ENCODE data around the gene MAMLD1. TPM values are rescaled to one million over a fixed set of nuclear protein-coding genes. Genes with fewer than 3 reads are reported as not detected.

MAMLD1 gene
- total RNA-seq, 4 donors from 2014 or later, result 0.38 to 2.5 (median 0.75) TPM

DNA sequence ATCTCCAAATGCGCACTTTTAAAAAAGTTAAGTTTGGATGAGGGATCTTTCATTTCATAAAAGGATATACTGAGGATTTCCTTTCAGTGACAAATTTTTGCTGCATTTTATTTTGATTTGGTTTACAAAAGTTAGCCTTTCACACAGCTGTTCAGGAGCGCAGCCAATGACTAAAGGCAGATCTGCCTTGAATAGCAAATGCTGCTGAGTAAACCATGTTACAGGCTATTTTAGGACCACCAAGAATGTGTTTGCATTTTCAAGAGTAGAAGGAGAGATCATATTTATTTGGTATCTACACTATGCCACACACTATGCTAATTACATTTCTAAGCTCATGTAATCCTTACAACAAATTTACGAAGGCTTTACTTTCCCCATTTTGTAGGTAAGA lies 92.1 kb downstream of the MAMLD1 start:
- Histone ChIP-seq H3K36me3 (no peaks in the 10 kb centered on the region), H3K4me3 (no peak overlapping the region), H3K4me1 (no peaks in the 10 kb centered on the region), H3K27ac (no peak overlapping the region), H3K27me3 (no peaks in the 10 kb centered on the region), H3K9me3 (no peaks in the 10 kb centered on the region)
- no peak for TF ChIP-seq POLR2A (IDR thresholded peaks at IDR 0.05)
- TF ChIP-seq, protein P1, sequence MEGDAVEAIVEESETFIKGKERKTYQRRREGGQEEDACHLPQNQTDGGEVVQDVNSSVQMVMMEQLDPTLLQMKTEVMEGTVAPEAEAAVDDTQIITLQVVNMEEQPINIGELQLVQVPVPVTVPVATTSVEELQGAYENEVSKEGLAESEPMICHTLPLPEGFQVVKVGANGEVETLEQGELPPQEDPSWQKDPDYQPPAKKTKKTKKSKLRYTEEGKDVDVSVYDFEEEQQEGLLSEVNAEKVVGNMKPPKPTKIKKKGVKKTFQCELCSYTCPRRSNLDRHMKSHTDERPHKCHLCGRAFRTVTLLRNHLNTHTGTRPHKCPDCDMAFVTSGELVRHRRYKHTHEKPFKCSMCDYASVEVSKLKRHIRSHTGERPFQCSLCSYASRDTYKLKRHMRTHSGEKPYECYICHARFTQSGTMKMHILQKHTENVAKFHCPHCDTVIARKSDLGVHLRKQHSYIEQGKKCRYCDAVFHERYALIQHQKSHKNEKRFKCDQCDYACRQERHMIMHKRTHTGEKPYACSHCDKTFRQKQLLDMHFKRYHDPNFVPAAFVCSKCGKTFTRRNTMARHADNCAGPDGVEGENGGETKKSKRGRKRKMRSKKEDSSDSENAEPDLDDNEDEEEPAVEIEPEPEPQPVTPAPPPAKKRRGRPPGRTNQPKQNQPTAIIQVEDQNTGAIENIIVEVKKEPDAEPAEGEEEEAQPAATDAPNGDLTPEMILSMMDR (IDR thresholded peaks at IDR 0.05), result no peak
- DNase-seq, result no peak

DNA sequence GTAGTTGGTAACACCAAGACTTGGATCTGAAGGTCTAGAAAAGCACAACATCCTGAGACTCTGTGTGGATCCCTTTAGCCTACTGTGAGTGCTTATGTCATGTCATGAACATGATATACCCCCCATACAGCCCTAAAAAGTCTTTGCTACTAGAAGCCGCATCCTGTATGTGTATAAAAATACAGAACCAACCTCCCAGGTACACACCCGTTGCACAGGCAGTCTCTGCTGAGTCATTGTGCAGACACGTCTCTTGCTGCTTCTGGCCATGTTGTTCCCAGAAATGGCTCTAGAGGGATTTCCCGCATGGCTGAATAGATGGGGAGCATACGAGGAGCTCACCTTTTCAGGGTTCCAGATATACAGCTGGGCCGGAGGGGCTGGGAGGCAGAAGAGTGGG lies 93.3 kb downstream of the MAMLD1 start:
- Histone ChIP-seq H3K4me1 (no peaks in the 10 kb centered on the region), H3K27me3 (no peaks in the 10 kb centered on the region), H3K4me3 (no peak overlapping the region), H3K9me3 (no peaks in the 10 kb centered on the region), H3K27ac (no peak overlapping the region), H3K36me3 (no peaks in the 10 kb centered on the region)
- TF ChIP-seq, protein P1 (IDR thresholded peaks at IDR 0.05), result no peak
- TF ChIP-seq POLR2A (IDR thresholded peaks at IDR 0.05), result no peak
- DNase-seq, result no peak

DNA sequence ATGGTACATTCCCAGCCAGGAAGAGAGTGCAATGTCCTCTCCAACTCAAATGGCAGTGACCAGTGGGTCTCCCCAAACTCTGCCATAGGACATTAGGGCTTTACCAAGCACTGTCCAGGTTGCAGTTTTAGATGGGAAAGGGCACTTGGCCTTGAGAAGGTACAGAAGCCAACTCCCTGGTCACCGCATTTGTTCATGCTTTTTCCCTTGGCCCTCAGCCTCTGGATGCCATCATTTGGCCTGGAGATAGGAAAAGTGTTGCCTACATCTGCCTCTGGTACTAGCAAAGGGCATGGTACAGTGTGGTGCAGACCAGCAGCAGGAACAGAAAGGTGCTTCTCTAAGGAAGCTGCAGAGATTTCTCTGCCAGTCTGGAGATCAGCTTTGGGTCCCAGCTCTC lies 93.8 kb downstream of the MAMLD1 start:
- Histone ChIP-seq H3K27me3 (no peaks in the 10 kb centered on the region), H3K4me3 (no peak overlapping the region), H3K27ac (no peak overlapping the region), H3K9me3 (no peaks in the 10 kb centered on the region), H3K4me1 (no peaks in the 10 kb centered on the region), H3K36me3 (no peaks in the 10 kb centered on the region)
- DNase-seq, result no peak
- no peak for TF ChIP-seq POLR2A (IDR thresholded peaks at IDR 0.05)
- TF ChIP-seq, protein P1 (IDR thresholded peaks at IDR 0.05), result no peak

DNA sequence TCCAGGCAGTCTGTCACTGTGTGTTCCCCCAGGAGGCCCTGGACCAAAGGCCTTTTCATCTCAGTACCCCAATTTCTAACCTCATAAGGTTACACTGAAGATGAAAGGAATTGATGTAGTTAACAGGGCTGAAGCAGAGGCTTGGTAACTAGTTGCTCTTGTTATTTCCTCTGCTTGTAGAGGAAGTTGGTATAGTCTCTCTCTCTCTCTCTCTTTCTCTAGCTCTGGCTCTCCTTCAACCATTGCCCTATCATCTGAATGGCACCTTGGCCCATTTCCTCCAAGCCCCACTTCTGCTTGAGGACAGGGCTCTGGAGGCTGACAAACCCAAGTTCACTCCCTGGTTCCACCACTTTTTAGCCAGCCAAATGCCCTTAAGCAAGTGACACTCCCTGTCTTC lies 96.1 kb downstream of the MAMLD1 start:
- no peaks in the 10 kb centered on the region for H3K9me3 ChIP-seq
- no peak for DNase-seq
- no peaks in the 10 kb centered on the region for H3K27me3 ChIP-seq
- H3K27ac ChIP-seq, result no peak overlapping the region
- H3K4me3 ChIP-seq, result no peak overlapping the region
- H3K4me1 ChIP-seq, result no peaks in the 10 kb centered on the region
- H3K36me3 ChIP-seq, result no peaks in the 10 kb centered on the region
- no peak for TF ChIP-seq POLR2A (IDR thresholded peaks at IDR 0.05)
- TF ChIP-seq, protein P1 (IDR thresholded peaks at IDR 0.05), result no peak

DNA sequence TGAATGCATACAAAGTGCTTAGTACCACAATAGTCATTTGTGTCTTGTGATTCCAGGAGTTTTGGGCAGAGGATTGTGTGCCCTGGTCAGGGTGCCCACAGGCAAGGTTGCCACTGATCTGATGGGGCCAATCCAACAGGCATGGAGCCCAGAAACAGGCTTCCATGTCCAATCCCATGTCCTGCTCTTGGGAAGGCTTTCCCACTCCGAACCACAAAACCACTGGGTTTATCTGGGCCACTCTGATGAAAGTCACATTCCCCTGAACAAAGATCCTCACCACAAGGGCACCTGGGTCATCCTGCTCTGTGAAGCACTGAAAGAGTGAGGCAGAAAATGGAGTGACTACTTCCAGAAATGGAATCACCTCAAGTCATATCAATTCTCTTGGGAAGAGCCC lies 96.9 kb downstream of the MAMLD1 start:
- Histone ChIP-seq H3K27me3 (no peaks in the 10 kb centered on the region), H3K36me3 (no peaks in the 10 kb centered on the region), H3K9me3 (no peaks in the 10 kb centered on the region), H3K4me3 (no peak overlapping the region), H3K4me1 (no peaks in the 10 kb centered on the region), H3K27ac (no peak overlapping the region)
- DNase-seq, result no peak
- TF ChIP-seq, protein P1 (IDR thresholded peaks at IDR 0.05), result no peak
- no peak for TF ChIP-seq POLR2A (IDR thresholded peaks at IDR 0.05)

DNA sequence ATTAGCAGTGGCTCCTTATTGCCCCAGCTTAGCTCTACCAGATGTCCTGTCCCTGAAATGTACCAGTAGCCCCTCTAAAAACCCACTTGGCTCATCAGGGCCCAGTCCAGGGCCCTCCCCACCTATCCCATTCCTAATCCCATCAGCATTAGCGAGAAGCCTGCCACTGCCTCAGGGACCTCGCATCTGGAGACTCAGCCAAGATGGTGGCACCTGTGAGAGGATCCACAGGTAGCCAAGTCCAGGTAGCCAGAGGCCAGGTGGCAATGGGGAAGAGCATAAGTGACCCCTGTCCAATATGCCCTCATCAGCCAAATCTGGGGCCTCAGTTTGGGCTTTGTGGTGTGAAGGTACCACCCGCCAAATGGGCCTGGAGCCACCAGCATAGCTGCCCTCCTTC lies 97.7 kb downstream of the MAMLD1 start:
- TF ChIP-seq POLR2A (IDR thresholded peaks at IDR 0.05), result no peak
- TF ChIP-seq, protein P1 (IDR thresholded peaks at IDR 0.05), result no peak
- no peak for DNase-seq
- no peak overlapping the region for H3K4me3 ChIP-seq
- no peaks in the 10 kb centered on the region for H3K9me3 ChIP-seq
- H3K4me1 ChIP-seq, result no peaks in the 10 kb centered on the region
- H3K27ac ChIP-seq, result no peak overlapping the region
- H3K36me3 ChIP-seq, result no peaks in the 10 kb centered on the region
- H3K27me3 ChIP-seq, result no peaks in the 10 kb centered on the region

Data from Peyer's patch (tissue), 4 donors.